Measurements from ENCODE around the gene TMEM164.

The TMEM164 gene

GRCh38 chrX:110004215-110004614 is 1.3 kb downstream of the TMEM164 start:
- no peak for DNase-seq

DNA sequence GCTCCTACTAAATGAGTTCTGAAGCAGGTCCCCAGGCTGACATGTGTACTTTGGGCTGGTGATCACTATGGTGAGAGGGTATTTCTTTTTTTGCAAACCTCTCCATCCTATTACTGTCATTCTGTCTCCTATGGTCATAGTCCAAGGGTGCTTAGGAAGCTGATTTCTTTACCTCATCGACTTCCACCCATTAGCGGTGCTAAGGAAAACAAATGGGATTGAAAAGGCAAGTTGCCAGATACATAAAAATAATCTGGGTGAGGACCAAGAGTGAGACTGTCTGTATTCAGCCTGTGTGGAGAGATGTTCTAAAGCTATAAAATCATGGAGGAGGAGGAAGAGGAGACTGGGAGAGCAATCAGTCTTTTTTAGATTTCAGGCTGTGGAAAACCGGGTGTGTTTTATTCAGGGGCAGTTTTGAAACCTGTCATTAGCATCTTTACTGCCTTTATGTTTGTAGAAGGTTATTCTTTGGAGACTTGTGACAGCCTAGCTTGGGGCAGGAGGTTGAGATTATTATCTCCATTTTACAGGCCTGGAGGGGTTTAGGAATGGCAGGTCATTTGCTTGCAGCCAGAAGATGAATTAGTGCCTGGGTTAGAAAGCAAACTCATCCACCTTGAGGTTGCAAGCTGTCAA is 1.9 kb downstream of the TMEM164 start:
- DNase-seq, result no peak

GRCh38 chrX:110006161-110006560 is 3.2 kb downstream of the TMEM164 start:
- DNase-seq, result no peak

GRCh38 chrX:110006821-110007375 is 4.0 kb downstream of the TMEM164 start:
- no peak for DNase-seq

- DNase-seq, result no peak
These were observed 5.2 kb downstream of the TMEM164 start for GRCh38 chrX:110008011-110008635.

DNA sequence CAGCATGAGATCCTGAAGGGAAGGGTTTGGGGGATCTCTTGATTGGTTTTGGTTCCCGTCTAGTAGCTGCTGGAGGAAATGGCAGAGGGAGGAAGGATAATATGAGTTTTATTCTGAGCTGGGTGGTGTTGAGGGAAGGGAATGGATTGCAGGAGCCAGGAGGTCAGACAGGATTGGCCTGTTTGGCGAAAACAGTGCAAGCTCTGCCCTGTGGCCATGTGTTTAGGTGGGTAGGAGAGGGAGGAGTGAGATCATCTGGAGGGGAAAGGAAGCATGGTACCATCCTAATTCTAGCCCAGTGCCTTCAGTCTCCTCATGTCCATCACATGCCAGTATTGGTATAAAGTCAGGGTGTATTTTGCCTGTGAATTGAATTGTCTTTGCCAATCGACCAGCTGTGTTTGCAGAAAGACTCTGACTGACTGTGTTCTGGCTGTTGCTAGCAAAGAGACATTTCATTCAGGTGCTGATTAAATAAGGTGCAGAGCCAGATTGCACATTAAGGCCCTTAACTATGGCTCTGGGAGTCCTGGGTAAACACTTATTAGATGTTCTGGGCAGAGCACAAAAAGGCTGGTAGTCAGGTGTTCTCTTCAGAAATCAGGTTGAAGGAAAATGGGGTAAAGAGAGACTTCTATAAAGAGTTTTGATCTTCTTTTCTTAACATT is 10.0 kb downstream of the TMEM164 start:
- DNase-seq, result peak; percentile 88

- DNase-seq, result no peak
These were observed 11.1 kb downstream of the TMEM164 start for GRCh38 chrX:110013968-110014367.

DNA sequence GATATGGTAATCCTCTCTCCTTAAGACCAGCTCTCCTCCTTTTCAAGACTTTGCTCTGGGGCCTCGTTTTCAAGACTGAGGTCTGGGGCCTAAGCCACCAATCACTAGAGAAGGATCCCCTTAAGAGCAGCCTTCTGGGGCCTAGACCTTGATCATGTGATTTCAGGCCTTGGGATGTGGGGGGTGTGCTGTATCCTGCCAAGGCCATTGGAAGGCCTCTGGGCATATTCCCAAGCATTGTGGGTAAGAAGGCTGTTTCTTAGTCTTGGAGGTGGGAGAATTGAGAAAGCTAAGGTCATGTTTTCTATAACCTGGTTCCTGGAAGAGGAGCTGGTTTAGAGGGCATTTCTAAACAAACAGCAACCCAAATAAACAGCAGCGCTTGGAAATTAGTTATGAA is 12.1 kb downstream of the TMEM164 start:
- no peak for DNase-seq

DNA sequence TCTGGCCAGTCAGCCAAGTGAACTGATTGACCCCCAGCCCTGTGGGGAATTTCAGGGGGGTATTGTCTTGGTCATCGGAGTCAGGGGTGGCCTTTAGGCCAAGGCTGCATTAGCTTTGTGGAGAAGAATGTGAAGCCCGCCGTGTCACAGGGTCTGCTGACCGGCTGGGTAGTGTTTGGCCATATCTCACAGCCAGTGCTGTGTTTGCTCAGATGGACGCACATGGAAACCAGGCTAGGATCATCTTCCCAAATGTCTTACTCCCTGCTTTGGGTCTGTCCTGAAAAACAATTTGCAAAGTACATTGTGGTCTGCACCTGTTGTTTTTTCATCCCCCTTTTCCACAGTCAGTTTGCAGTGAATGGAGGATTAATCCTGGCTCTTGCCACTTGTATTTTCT is 13.0 kb downstream of the TMEM164 start:
- no peak for DNase-seq

DNA sequence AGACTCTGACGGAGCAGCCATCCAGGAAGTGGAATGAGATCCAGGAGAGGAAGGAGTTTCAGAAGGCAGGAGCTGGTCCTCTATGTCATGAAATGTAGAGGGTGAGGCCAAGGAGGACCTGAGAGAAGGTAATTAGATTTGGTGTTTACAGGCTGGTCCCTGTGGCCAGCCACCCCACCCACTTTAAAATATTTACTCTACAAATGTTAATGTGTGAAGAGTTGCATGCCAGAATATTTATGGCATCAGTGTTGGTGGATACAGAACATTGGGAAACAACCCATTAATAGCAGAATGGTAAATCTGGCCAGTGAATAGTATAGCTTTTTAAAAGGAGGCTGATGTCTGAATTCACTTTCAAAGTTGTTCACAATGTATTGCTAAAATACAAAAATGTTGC is 17.6 kb downstream of the TMEM164 start:
- no peak for DNase-seq

DNA sequence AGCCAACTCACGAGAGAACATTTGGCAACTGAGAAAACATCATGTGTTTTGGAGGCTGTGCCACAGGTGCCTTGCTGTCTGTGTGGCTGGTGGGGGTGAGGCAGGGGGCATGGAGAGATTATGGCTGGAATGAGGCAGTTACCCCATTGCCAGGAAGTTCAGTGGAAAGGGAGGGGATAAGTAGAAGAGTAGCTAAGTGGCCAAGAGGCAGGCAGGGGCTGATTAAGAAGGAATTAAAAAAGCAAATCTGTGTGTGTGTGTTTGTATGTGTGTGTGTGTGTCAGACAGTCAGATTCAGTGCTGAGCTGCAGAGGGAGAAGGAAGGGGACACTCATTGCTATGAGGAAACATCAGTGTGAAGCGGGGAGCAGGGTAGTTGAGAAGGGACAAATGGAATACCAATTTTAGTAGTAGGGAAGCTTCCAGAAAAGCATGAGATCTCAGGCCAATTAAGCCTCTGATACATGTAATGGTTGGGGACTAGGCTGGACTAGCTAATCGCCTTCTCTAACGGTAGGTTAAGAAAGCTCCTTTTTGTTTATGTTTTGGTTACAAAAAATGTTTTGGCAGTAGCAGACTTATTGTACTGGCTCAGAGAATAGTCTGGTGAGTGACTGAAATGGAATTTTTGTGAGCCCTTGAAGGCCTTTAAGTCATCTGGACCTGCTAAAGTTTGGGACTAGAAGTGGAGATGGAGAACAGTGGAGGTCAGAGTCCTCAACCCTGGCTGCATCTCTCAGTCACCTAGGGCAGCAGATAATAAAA is 18.5 kb downstream of the TMEM164 start:
- DNase-seq, result no peak

DNA sequence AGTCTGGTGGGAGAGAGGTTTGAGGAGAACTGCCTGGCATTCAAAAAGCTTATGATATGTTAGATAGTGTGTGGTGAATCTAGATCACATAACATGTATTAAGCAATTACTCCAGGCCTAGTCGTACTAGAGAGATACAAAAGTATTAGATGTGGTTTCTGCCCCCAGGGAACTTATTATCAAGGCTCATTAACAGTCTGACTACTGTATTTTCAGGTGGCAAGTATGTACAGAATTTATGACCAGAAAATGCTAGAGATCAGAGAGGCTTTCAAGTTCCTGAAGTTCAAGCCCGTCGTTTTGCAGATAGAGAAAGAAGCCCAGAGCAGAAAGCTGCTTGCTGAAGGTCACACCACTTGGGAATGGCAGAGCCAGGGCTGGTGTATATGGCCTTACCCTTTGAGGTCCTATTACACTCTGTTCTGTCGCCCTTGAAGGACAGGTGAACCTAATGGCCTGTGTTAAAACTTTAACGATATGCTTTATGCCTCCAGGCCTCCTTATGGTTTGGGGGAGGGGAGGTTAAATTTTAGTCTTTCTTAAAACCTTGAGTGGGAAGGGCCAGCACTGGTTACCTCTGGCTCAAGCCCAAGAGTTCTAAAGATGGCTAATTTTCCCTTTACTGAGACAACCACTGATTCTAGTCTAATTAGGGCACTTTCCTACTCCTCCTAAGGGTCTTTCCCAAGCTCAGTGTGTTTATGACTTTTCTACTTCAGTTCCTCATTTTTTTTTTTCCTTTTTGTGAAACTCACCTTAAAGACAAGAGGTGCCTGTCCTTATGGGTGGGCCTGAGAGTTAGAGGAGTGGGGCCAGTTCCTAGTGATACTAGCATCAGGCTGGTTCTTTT is 19.9 kb downstream of the TMEM164 start:
- DNase-seq, result no peak

DNA sequence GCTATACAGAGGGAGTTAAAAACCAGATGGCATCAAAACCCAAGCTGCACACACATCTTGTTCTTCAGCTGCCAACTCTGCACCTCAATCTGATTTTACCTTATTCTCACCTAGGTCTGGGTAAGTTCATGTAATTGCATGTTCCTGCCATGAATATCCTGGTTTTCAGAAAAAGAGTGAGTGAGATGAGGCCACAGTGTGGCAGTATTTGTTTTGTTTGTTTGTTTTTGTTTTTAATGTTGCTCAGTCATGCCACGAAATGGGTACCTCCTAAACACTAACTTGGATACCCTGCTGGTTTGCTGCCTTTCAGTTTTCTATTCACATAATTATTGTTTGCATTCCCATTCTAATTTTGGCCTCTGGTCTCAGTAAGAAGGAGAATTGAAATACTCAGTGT is 22.5 kb downstream of the TMEM164 start:
- DNase-seq, result no peak

DNA sequence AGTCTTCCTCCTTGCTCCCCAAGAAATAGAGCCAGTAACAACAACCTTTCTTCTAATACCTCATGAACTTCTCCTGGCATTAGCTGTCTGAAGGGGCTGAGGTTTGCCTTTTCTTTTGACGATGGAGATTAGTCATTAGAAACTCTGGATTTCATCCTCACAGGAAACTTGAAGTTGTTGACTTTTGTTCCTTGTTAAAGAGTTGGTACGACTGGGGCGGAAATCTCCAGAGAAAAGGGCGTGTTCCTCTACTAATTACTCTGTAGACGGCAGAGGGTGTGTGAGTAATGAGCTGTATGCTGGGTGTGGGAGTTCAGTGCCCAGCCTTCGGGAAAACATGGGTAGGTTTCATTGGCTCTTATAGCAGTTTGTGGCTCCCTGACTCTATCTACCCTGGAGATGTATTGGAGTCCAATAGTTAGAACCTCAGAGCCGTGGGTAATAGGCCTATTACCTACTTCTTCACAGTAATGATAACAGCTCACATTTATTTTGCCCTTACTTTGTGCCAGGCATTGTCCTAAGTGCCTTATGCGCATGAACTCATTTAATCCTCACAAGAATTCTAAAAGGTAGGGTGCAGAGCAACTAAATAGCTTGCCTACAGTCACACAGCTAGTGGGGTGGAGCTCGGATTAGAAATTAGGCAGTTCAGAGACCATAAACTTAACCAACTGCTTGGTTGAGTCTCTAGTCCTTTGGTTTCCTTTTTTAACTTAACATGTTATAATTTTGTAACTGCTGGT is 23.4 kb downstream of the TMEM164 start:
- DNase-seq, result no peak

DNA sequence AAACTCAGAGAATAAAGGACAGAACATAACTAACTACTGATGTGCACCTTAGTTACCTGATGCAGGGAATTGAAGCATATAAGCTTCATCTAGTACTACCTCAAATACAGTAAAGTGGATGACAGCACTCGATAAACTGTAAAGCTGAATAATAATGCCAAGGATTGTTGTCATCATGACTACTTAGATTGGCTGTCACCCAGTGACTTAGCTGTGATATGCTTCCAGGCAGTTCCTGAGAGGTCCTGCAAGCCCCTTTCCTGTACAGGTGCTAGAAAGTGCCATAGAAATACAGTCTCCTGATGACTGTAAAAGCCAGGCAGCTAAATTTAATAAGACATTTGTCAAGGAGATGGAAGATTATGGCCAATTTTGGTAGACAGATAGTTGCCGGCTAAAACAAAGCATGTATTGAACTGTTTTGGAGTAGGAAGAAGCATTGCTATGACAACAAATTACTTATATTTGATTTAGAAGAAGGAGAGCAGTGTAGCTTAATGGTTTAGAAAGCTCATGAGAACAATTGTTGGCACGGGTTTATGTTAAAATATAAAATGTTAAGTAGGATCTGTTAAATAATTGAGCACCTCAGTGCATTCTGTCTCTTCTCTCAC is 29.7 kb downstream of the TMEM164 start:
- no peak for DNase-seq

DNA sequence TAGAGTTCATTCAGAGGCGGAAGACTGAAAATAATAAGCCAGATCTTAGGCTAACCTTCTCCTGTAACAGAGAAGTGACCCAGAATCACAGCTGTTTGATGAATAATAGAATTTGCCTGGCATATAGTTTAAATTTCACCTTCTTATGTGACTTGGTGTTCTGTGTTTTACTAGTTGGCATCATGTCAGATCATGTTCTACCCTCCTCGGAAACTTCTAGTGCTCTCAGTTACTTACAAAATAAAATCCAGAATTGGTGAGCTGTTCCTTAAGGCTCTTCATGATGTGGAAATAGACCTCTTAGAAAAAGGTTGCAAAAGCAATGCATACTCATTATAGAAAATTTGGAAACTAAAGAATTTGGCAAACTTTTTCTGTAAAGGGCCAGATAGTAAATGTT is 31.1 kb downstream of the TMEM164 start:
- no peak for DNase-seq

DNA sequence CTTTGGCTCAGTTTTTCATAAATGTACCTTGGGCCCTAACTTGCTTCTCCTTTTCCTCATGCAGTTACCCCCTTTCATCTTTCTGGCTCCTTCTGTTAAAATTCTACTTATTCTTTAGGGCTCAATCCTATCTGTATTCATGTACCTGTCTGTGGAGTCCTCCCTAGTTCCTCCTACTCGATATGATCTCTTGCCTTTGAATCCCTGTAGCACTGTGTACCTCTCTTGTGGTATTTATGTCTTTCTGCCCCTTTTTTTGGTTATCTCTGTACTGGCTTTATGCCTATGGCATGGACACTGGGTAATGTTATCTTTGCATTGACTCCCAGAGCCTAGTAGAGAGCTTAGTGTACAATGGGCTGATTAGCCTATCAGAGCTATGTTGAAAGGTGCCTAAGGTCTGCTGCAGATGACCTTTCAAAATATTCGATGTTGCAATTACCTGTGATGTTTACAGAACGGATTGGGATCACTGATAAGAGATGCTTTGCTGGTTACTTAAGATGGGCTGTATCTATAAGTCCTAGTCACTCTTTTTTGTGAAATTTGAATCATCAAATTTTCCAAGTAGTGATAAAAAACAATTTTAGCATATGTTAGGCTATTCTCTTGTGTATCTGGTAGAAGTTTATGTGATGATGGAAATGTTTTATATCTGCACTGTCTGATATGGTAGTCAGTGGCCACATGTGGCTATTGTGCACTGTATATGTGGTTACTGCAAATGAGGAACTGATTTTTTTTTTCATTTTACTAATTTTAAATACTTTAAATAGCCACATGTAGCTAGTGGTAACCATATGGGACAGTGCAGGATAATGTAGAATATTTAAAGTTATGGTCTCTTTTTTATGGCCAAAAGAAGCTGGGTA is 33.5 kb downstream of the TMEM164 start:
- no peak for DNase-seq

DNA sequence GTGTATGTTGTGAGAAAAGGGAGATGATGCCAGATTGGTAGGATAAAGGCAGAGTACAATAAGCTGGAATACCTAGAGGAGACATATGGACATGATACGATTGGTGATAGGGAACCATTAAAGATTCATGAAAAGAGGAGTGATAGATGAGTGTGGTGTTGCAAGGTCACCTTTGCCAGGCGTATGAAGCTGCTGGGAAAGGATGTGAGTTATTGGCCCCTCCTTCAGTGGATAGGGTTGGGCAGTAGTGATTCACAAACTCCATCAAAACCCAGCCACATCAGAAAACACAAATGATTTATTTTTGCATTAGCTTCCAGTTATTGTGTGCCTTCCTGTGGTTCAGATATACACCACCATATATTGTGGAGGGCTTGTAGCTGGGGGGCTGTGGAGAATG is 34.3 kb downstream of the TMEM164 start:
- no peak for DNase-seq

DNA sequence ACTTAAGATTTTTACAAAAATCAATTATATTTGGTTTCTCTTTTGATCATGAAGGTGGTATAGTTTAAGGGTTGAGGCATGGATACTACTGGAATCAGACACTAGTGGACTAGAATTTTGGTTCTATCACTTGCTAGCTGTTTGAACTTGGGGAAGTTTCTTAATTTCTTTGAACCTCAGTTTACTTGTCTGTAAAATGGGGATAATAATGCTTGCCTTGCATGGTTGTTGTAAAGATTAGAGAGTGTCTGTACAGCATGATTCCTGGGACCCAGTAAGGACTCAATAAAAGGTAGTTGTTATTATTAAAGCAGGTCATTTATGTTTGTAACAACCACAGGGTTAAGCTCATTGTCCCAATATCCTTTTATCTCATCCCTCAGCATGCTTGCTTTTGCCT is 36.0 kb downstream of the TMEM164 start:
- no peak for DNase-seq

DNA sequence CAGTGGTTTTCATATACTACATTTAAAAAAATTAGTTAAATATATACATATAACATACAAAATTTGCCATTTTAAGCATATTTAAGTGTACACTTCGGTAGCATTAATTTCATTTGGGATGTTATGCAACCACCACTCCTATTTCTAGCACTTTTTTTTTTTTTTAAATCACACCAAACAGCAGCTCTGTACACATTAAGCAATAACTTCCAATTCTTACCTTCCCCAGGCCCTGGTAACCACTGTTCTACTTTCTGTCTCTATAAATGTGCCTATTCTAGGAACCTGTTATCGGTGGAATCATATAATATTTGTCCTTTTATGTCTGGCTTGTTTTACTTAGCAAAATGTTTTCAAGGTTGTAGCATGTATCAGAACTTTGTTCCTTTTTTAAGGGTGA is 39.1 kb downstream of the TMEM164 start:
- DNase-seq, result no peak
